NCI-H128 (cell line): ENCODE data around the gene MARK2.

ENCODE experiments used
- DNase-seq: peaks from one replicate; lab custom pipeline; 2025; ENCODE audit not compliant: unreplicated experiment; lab: John Stamatoyannopoulos, UW

Gene MARK2

DNA sequence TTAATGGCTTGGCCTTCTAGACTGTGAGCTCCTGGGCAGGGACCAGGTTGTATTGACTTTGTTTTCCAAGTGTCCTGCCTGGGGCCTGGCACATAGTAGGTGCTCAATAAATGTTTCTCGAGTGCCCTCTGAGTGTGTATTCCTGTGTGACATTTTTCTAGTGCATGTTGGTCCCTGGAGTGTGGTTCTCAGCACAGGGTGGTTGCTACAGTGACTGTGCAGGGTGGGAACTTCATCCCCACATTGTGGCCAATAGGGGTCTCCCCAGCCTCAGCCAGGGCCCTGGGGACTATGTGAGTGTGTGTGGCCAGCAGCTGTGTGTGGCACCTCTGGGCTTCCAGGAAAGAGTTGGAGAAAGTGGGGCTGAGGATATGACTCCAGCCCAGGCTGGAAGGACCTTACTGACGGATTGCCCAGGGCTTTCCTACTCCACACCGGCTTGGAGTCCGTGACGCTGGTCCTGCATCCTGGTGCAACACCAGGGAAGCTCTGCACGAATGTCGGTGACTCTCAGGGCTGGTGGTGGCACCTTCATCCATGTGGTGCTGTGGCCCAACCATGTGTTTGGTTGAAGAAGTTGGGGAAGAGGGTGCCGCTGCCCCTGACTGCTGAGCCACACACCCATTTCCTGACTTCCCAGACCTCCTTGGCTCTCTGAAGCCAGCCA lies 9.0 kb upstream of the MARK2 start:
- DNase-seq, result no peak

DNA sequence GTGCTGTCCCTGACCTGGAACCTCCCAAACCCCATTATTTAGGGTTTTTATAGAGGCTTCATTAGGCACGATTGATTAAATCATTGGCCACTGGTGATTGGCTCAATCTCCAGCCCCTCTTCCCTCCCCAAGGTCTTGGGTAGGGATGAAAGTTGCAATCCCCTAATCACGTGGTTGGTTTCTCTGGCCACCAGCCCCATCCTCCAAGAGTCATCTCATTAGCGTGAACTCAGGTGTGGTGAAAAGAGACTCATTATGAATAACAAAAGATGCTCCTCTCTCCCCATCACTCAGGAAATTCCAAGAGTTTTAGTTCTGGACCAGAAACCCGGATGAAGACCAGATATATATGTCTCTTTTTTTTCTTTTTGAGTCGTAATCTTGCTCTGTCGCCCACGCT lies 7.6 kb upstream of the MARK2 start:
- DNase-seq, result no peak

DNA sequence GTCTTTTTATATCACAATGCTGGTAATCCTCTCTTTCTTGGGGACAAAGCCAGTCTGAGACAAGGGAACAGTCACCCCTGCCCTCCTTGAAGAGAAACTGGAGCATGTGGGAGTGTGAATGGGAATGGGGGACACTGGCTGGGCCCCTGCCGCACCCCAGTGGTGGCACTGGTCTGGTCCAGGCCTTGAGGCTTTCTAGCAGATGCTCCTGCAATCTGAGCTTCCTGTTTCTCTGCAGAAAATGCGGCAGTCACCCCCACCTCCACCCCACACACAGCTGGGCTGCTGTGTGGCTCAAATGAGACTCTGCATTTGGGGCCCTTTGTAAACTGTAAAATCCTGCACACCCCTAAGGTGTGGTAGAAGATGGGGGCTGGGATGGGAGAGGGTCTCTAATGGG lies 6.6 kb upstream of the MARK2 start:
- DNase-seq, result no peak

GRCh38 chr11:63833048-63833447 lies 5.9 kb upstream of the MARK2 start:
- no peak for DNase-seq

DNA sequence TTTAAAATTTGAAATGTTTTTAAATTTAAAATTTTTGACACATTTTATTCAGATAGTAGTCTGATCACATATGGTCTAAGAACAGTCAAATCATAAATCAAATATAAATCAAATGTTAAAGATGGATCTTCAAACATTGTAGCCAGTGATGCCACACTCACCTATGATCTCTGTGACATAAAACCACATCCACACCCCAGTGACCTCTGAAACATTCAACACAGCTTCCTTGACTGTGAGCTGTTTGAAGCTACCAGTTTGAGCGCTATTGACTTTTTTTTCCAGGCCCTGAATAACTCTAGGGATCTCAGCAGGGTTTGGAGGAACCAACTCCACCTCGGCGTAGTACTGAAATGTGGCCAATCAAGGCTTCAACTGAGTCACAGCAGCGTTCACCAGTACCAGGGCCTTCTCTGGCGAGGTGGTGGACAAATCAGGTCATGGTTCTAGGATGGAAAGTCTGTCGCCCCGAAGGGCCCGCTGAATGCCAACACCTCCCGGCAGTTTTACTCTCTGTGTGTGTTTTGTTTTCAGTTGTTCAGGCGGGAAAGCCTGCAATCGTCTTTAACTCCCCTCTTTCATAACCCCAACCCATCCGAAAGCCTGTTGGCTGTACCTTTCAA lies 4.3 kb upstream of the MARK2 start:
- DNase-seq, result no peak

DNA sequence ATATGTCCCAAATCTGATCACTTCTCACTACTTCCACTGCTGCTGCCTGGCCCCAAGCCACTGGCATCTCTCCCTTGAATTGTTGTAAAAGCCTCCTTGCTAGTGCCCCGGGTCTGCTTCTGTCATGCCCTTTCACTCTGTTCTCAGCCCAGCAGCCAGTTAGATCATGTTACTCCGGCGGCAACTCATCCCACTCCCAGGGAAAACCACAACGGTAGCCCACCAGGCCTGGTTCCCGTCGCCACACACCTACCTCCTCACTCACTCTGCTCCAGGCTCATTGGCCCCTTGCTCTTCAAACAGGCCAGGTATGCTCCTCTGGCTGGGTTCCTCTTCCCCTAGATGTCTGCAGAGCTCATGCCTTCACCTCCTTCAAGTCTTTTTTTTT lies 3.8 kb upstream of the MARK2 start:
- no peak for DNase-seq

DNA sequence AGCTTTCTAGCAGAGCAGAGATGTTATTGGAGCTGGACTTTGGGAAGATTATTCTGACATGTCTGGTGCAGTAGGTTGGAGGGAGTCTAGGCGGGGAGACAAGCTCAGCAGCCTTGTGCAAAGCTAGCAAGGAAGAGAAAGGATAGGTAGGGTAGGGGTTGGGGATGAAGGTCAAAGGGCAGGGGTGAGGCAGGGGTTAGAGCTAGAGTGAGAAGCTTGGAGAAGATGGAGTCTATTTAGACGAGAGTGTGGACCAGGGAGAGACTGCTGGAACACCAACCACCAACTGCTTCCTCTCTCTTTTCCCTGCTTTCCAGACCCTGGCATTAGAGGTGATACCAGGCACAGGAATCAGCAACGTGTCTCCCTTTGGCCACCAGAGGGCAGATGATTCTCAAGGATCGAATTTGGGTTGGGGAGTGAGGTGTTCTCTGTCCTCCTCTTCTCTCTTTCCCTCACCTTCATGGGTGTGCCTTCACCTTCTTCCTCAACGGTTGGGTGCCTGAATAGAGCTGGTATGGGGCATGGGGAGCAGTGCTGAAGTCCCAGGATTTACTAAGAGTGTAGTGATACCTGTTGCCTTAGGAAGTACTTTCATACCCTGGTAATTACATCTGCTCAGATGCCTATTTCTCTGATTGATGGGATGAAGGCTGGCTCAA lies 1.8 kb upstream of the MARK2 start:
- peak; percentile 86 for DNase-seq

GRCh38 chr11:63837739-63838138 lies 1.2 kb upstream of the MARK2 start:
- no peak for DNase-seq

DNA sequence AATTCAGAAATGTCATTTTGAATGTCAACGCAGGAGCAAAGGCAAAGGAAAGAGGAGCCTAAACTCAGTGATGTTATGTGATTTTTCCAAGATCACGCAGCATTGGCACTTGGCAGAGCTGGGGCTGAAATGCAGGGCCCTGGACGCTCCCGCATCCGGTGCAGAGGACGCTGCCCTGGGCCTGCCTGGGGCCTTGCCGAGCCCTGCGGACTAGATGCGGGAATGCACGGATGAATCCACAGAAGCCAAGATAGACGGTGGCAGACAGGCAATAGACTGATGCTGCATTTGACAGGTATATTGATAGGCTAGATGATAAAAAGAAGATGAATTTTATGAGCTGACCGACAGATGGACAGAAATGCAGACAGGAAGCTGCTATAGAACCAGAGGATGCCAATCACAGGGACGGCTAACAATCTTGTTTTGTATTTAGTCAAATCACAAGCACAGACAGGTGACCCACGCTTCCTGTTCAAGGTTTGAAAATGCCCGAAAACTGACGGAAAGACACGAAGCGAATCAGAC lies 696 bp upstream of the MARK2 start:
- no peak for DNase-seq

DNA sequence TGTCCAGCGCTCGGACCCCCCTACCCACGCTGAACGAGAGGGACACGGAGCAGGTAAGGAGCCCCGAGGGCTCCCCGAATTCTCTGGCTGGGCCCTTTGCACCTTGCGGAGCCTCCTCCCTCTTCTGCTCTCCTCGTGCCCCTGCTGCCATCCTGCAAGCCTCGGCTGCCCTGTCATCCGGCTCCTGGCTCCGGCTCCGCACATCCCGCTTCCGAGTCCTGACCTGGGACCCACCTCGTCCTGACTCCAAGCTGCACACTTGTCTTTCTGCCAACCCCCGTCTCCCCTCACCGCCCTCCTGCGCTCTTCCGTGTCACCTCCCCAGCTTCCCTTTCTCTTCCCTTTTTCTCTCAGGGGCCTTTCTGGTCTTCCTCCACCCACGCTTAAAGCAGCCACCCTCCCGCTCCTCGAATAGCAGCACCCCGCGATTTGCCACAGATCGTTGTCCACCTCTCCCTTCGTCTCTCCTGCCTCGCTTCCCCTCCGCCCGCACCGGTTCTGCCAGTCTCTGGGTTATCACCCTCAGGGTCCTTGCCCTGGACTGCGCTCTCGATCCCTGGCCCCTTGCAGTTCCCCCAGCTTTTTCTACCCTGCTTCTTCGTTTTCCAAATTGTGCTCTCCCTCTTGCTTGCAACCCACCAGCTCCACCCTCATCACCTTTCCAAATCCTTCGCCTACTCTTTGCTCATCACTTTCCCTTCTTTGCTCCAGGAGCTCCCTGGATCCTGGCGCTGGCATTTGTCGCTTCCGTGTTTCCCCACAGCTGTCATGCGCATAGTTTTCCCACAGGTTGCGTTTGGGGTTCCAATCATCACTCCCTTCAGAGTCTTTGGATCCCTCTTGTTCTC lies 822 bp downstream of the MARK2 start:
- no peak for DNase-seq

- DNase-seq, result no peak
Observed at GRCh38 chr11:63840356-63841060, 1.6 kb downstream of the MARK2 start.

DNA sequence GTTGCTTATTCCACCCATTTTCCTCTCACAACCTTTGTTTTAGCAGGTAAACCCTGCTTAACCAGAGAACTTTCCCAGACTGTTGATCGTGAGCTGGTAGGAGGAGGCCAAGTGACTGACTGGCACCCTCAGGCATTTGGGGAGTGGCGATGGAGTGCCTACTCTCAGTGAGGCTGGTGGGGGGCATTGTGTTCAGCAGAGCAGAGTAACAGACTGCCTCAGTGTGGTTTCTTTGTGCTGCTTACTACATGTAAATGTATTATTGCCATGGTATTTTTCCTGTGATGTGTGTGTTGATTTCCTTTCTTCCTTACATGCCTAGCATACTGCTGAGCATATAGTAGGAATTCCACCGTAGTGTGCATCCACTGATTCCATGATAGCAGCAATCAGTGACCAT lies 2.6 kb downstream of the MARK2 start:
- peak; percentile 42 for DNase-seq

DNA sequence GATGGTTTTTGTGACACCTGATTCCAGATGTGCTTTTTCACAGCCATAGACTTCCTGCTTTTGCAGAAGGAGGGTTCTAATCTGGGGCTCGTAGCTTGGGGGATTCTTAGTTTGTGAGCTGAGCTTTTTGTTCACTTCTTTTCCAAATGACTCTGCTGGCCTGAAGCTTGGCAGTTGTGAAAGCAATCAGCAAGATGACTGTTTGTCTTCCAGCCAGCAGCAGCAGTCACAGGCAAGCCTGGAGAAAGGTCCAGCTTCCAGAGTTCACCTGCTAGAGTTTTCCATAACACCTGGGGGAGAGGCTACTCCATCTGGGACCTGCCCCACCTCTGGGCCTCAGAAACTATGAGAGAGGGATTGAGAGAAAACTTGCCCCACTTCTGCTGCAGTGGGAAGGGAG lies 4.1 kb downstream of the MARK2 start:
- no peak for DNase-seq

- DNase-seq, result no peak
Observed at GRCh38 chr11:63844836-63845235, 5.9 kb downstream of the MARK2 start.

DNA sequence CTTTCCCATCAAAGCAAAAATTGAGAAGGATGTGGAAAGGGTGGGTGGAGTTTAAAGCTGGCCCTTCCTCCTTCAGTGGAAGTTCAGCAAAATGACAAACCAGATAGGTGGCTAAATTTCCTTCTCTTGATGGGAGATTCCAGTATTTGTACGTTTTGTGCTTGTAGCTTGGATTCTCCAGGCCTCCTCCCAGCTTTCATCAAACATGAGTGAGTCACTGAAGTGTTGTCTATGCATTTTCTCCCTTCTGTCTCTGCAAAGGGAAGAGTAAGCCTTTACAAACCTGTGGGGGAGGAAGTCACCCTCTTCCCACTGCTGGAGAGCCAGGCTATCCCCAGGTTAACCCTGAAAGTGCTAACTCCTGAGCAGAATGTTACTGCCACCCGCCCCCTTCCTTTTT lies 6.4 kb downstream of the MARK2 start:
- no peak for DNase-seq

- DNase-seq, result no peak
Observed at GRCh38 chr11:63845911-63846310, 7.0 kb downstream of the MARK2 start.

DNA sequence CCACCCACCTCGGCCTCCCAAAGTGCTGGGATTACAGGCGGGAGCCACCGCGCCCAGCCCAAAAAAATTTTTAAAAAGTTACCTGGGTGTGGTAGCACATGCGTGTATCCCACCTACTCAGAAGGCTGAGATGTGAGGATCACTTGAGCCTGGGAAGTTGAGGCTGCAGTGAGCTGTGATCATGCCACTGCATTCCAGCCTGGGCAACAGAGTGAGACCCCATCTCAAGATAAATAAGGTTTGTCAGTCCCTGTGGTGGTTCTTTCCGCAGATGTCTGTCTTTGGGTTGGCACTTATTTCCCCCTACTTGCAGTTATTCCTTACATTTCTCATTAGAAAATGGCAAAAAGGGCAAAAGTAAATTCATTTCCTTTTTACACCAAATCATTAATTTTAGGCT lies 8.0 kb downstream of the MARK2 start:
- no peak for DNase-seq

- DNase-seq, result no peak
Observed at GRCh38 chr11:63847363-63847762, 8.5 kb downstream of the MARK2 start.

GRCh38 chr11:63849691-63850090 lies 10.8 kb downstream of the MARK2 start:
- DNase-seq, result no peak

GRCh38 chr11:63850920-63851319 lies 12.0 kb downstream of the MARK2 start:
- no peak for DNase-seq

DNA sequence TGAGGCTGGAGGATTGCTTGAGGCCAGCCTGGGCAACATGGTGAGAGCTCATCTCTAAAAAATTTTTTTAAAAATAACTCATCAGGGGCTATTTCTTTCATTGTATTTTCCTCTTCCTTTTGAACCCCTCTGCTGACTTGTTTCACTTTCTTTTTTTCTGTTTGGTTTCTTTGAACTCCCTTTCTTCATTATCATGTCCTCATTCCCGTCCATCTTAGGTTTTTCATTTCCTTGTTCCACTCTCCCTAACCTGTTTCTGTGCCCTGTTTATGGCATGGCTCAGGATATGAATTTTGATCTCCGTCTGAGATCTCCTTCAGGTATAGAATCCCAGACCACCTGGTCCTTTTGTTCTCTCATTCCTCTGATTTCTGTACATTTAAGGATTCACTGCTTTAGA lies 12.5 kb downstream of the MARK2 start:
- DNase-seq, result no peak
